H1 (cell line): ENCODE results near the gene KIFBP.

Experiments used
- ATF2 ChIP-seq: IDR thresholded peaks from 2 replicates; pipeline ENCODE4 v1.6.1; 2012; ENCODE audit warnings: low read length, inconsistent platforms
- TAF1 ChIP-seq: IDR thresholded peaks from 2 replicates; pipeline ENCODE4 v1.6.1; 2011; ENCODE audit warnings: mild to moderate bottlenecking, low read depth, low read length
- TF ChIP-seq, protein P1 (sequence below), 3 experiments: IDR thresholded peaks; 1 replicate in 2 of 3; 2 replicates in 1 of 3; pipeline versions ENCODE4 v1.5.1 to v1.6.1; 2011; ENCODE audit warnings: low read length in 3 of 3, mild to moderate bottlenecking in 3 of 3, inconsistent platforms in 2 of 3, low read depth in 1 of 3, moderate library complexity in 1 of 3; ENCODE audit not compliant: insufficient read depth in 1 of 3; ENCODE audit errors: control extremely low read depth in 1 of 3

GRCh38 chr10:69014171-69014570 lies 25.6 kb downstream of the KIFBP start:
- TF ChIP-seq, protein P1, sequence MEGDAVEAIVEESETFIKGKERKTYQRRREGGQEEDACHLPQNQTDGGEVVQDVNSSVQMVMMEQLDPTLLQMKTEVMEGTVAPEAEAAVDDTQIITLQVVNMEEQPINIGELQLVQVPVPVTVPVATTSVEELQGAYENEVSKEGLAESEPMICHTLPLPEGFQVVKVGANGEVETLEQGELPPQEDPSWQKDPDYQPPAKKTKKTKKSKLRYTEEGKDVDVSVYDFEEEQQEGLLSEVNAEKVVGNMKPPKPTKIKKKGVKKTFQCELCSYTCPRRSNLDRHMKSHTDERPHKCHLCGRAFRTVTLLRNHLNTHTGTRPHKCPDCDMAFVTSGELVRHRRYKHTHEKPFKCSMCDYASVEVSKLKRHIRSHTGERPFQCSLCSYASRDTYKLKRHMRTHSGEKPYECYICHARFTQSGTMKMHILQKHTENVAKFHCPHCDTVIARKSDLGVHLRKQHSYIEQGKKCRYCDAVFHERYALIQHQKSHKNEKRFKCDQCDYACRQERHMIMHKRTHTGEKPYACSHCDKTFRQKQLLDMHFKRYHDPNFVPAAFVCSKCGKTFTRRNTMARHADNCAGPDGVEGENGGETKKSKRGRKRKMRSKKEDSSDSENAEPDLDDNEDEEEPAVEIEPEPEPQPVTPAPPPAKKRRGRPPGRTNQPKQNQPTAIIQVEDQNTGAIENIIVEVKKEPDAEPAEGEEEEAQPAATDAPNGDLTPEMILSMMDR (IDR thresholded peaks at IDR 0.05; ENCODE audit: control extremely low read depth in 1 of 3, insufficient read depth in 1 of 3, low read depth in 1 of 3, low read length in 3 of 3), result no peak
- TF ChIP-seq ATF2, result no peak
- no peak for TF ChIP-seq TAF1
